ENCODE measurements around the gene GALNT9. TPM values are rescaled to one million over a fixed set of nuclear protein-coding genes. Genes with fewer than 3 reads are reported as not detected.

The GALNT9 gene
- total RNA-seq, 4 donors from 2014 or later, result not detected

DNA sequence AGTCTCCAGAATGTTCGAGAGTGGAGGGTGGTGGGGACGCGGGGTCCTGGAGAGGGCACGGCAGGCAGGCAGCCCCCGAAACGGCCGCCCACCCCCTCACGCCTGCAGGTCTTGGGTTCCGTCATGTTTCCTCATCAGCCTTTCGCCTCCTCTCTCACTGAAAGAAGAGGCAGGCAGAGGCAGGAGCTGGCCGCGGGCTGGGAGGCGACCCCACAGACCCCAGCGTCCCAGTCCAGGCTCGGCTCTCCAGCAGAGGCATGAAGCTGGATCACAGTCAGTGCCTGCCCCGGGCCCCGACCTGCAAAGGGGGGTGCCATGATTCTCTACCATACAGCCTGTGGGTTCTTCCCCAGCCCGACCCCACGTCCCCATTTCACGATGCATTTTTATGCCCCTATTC, 13.4 kb downstream of the GALNT9 start:
- no peaks in the 10 kb centered on the region for H3K4me1 ChIP-seq
- peaks cover 0 to 20% (median 6%) of the 10 kb centered on the region in 3 donors for H3K9me3 ChIP-seq
- DNase-seq, result no peak
- no peak overlapping the region for H3K27ac ChIP-seq
- H3K27me3 ChIP-seq, result peaks cover 0 to 71% (median 0%) of the 10 kb centered on the region in 4 donors
- intact Hi-C loops (cut with DNase I), result no loop called here
- H3K36me3 ChIP-seq, result no peaks in the 10 kb centered on the region
- no peak for TF ChIP-seq POLR2A (IDR thresholded peaks at IDR 0.05)
- TF ChIP-seq, protein P1, sequence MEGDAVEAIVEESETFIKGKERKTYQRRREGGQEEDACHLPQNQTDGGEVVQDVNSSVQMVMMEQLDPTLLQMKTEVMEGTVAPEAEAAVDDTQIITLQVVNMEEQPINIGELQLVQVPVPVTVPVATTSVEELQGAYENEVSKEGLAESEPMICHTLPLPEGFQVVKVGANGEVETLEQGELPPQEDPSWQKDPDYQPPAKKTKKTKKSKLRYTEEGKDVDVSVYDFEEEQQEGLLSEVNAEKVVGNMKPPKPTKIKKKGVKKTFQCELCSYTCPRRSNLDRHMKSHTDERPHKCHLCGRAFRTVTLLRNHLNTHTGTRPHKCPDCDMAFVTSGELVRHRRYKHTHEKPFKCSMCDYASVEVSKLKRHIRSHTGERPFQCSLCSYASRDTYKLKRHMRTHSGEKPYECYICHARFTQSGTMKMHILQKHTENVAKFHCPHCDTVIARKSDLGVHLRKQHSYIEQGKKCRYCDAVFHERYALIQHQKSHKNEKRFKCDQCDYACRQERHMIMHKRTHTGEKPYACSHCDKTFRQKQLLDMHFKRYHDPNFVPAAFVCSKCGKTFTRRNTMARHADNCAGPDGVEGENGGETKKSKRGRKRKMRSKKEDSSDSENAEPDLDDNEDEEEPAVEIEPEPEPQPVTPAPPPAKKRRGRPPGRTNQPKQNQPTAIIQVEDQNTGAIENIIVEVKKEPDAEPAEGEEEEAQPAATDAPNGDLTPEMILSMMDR (IDR thresholded peaks at IDR 0.05), result no peak
- no peak overlapping the region for H3K4me3 ChIP-seq
- 53 to 73% methylated on average over 5 to 19 of the region's 20 CpGs for WGBS, 2 donors

DNA sequence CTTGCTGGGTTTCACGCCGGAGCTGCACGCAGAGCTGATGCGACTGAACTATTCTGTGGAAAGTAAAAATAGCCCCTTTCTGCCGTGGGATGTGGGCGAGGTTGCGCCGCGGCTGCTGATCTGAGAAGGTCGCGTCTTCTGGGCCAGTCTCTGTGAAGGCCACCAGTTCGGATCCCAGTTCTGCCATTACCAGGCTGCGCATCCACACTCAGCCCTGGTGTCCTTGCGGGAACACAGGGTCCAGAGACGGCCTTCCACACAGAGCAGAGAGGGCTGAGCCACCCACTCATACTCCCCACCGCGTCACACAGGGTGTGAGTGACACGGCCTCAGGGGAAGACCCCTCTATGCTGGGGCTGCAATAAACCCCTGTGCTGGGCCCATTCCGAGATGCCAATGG, 13.9 kb downstream of the GALNT9 start:
- WGBS, 2 donors, result 86 to 97% methylated on average over 9 to 19 of the region's 19 CpGs
- Histone ChIP-seq H3K27me3 (peaks cover 0 to 66% (median 0%) of the 10 kb centered on the region in 4 donors), H3K27ac (no peak overlapping the region), H3K4me1 (no peaks in the 10 kb centered on the region), H3K36me3 (no peaks in the 10 kb centered on the region), H3K9me3 (peaks cover 0 to 24% (median 8%) of the 10 kb centered on the region in 3 donors), H3K4me3 (no peak overlapping the region)
- intact Hi-C loops (cut with DNase I), result no loop called here
- TF ChIP-seq POLR2A (IDR thresholded peaks at IDR 0.05), result no peak
- TF ChIP-seq, protein P1 (IDR thresholded peaks at IDR 0.05), result no peak
- no peak for DNase-seq

DNA sequence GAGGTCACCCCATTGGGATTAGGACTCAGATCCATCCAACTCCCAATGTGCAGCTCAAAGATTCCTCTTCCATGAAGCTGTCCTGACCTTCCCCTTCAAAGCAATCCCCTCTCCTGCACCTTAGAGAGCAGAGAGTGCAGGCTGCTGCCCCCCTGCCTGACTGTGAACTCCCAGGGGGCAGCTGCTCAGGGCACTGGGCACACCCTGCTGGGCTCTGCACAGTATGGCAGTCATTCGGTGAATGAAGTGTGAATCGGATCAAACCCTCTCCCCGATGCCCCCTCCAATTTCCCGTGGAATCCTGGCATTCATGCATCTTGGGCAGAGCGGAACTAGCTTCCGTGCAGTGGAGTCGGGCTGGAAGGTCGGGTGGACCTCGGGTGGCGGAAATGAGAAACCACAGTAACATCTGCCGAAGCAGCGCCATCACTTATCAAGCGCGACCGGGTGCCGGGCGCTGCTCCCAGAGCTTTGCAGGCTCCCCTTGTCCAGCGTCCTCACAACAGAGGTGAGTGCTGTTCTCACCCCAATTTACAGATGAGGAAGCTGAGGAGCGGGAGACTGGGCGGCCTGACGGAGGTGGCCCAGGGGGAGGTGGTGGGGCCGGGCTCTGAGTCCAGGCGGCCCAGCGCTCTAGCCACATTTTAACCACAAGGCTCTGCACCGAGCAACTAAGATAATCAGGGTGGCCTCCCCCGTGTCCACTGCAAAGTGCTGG, 14.7 kb downstream of the GALNT9 start:
- Histone ChIP-seq H3K9me3 (peaks cover 0 to 31% (median 8%) of the 10 kb centered on the region in 3 donors), H3K4me1 (no peaks in the 10 kb centered on the region), H3K27ac (no peak overlapping the region), H3K4me3 (no peak overlapping the region), H3K27me3 (peaks cover 0 to 63% (median 0%) of the 10 kb centered on the region in 4 donors), H3K36me3 (no peaks in the 10 kb centered on the region)
- TF ChIP-seq, protein P1 (IDR thresholded peaks at IDR 0.05), result no peak
- TF ChIP-seq POLR2A (IDR thresholded peaks at IDR 0.05), result no peak
- intact Hi-C loops (cut with DNase I), result no loop called here
- DNase-seq, result no peak
- 85 to 92% methylated on average over 4 to 13 of the region's 26 CpGs for WGBS, 2 donors

DNA sequence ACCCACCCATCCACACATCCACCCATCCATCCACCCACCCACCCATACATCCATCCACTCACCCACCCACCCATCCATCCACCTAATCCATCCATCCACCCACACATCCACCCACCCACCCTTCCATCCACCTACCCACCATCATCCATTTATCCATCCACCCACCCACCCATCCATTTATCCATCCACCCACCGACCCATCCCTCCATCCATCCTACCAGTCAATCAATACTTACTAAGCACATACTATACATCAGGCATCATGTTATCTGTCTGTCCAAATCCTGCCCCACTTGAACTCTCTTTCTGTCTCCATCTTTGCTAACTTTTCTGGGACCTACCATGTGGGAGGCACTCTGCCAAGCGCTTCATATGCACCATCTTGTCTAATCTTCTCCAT, 15.4 kb downstream of the GALNT9 start:
- TF ChIP-seq, protein P1 (IDR thresholded peaks at IDR 0.05), result no peak
- TF ChIP-seq POLR2A (IDR thresholded peaks at IDR 0.05), result no peak
- Histone ChIP-seq H3K4me1 (no peaks in the 10 kb centered on the region), H3K27me3 (peaks cover 0 to 63% (median 0%) of the 10 kb centered on the region in 4 donors), H3K9me3 (peaks cover 0 to 31% (median 8%) of the 10 kb centered on the region in 3 donors), H3K36me3 (no peaks in the 10 kb centered on the region), H3K27ac (no peak overlapping the region), H3K4me3 (no peak overlapping the region)
- DNase-seq, result no peak
- 100% methylated on average over 1 to 2 of the region's 2 CpGs for WGBS, 2 donors
- intact Hi-C loops (cut with DNase I), result no loop called here

DNA sequence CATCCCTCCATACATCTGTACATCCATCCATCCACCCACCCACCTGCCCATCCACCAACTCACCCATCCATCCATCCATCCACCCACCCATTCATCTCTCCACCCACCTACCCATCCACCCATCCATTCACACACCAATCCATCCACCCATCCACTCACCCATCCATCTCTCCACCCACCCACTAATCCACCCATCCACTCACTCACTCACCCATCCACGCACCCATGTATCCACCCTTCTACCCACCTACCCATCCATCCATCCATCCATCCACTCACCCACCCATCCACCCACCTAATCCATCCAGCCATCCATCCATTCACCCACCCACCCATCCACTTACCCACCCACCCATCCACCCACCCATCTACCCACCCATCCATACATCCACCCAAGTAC, 16.2 kb downstream of the GALNT9 start:
- no peak overlapping the region for H3K4me3 ChIP-seq
- H3K9me3 ChIP-seq, result peaks cover 0 to 31% (median 8%) of the 10 kb centered on the region in 3 donors
- WGBS, 2 donors, result 83 to 90% methylated on average over 1 of the region's 1 CpG
- TF ChIP-seq, protein P1 (IDR thresholded peaks at IDR 0.05), result no peak
- no peak for TF ChIP-seq POLR2A (IDR thresholded peaks at IDR 0.05)
- no peaks in the 10 kb centered on the region for H3K4me1 ChIP-seq
- intact Hi-C loops (cut with DNase I), result no loop called here
- peaks cover 0 to 63% (median 0%) of the 10 kb centered on the region in 4 donors for H3K27me3 ChIP-seq
- H3K27ac ChIP-seq, result no peak overlapping the region
- no peaks in the 10 kb centered on the region for H3K36me3 ChIP-seq
- no peak for DNase-seq
